Skeletal muscle tissue (tissue), 4 donors: ENCODE results near the gene OR2F1. TPM values are rescaled to one million over a fixed set of nuclear protein-coding genes. Genes with fewer than 3 reads are reported as not detected.

Source experiments
- H3K27ac ChIP-seq: one replicate; pipeline ENCODE4 v1.7.0; 2013; ENCODE audit warnings: mild to moderate bottlenecking, low read depth, low read length, inconsistent platforms
- H3K27me3 ChIP-seq, 3 donors: one replicate each; pipeline ENCODE4 v1.7.0; 2013; ENCODE audit warnings: low read length in 3 of 3; ENCODE audit not compliant: control insufficient read depth in 3 of 3, insufficient read depth in 3 of 3
- H3K36me3 ChIP-seq, 3 donors: one replicate each; pipeline ENCODE4 v1.7.0; 2013; ENCODE audit warnings: low read length in 3 of 3; ENCODE audit not compliant: control insufficient read depth in 3 of 3, insufficient read depth in 3 of 3
- H3K4me1 ChIP-seq, 3 donors: one replicate each; pipeline ENCODE4 v1.7.0; 2013; ENCODE audit warnings: low read length in 3 of 3, mild to moderate bottlenecking in 3 of 3; ENCODE audit not compliant: control insufficient read depth in 3 of 3, insufficient read depth in 3 of 3
- H3K4me3 ChIP-seq, 3 donors: one replicate each; pipeline ENCODE4 v1.7.0; 2013; ENCODE audit warnings: low read length in 3 of 3
- H3K9ac ChIP-seq, 3 donors: one replicate each; pipeline ENCODE4 v1.7.0; 2013; ENCODE audit warnings: low read length in 3 of 3, mild to moderate bottlenecking in 3 of 3, moderate library complexity in 2 of 3, low read depth in 1 of 3
- H3K9me3 ChIP-seq, 3 donors: one replicate each; pipeline ENCODE4 v1.7.0; 2013; ENCODE audit warnings: low read length in 3 of 3; ENCODE audit not compliant: control insufficient read depth in 3 of 3
- total RNA-seq: library from RNA; depleted of rRNA; stranded (reverse); fragments of >200 nt; gene quantifications from one replicate; pipeline ENCODE4 v1.2.3, GENCODE V29; 2014
- donor health status: Osteomylitis.

OR2F1 gene
- total RNA-seq, 1 donor from 2014 or later = not detected

GRCh38 chr7:143979998-143980397 is 25.4 kb downstream of the OR2F1 start:
- Histone ChIP-seq H3K4me1 (no peaks in the 10 kb centered on the region), H3K27me3 (no peaks in the 10 kb centered on the region), H3K27ac (no peak overlapping the region), H3K9me3 (no peaks in the 10 kb centered on the region), H3K4me3 (no peak overlapping the region), H3K36me3 (no peaks in the 10 kb centered on the region), H3K9ac (no peak overlapping the region)

- Histone ChIP-seq H3K9ac (no peak overlapping the region), H3K36me3 (no peaks in the 10 kb centered on the region), H3K9me3 (no peaks in the 10 kb centered on the region), H3K4me1 (no peaks in the 10 kb centered on the region), H3K27me3 (no peaks in the 10 kb centered on the region), H3K4me3 (no peak overlapping the region), H3K27ac (no peak overlapping the region)
These were observed 26.3 kb downstream of the OR2F1 start for GRCh38 chr7:143980746-143981510.

GRCh38 chr7:143983960-143984359 is 29.3 kb downstream of the OR2F1 start:
- Histone ChIP-seq H3K9me3 (no peaks in the 10 kb centered on the region), H3K4me3 (no peak overlapping the region), H3K9ac (no peak overlapping the region), H3K4me1 (no peaks in the 10 kb centered on the region), H3K27me3 (no peaks in the 10 kb centered on the region), H3K36me3 (no peaks in the 10 kb centered on the region), H3K27ac (no peak overlapping the region)

GRCh38 chr7:143987513-143987912 is 32.9 kb downstream of the OR2F1 start:
- Histone ChIP-seq H3K36me3 (no peaks in the 10 kb centered on the region), H3K4me1 (no peaks in the 10 kb centered on the region), H3K27me3 (no peaks in the 10 kb centered on the region), H3K4me3 (no peak overlapping the region), H3K9ac (no peak overlapping the region), H3K27ac (no peak overlapping the region), H3K9me3 (peaks cover 0 to 2% (median 0%) of the 10 kb centered on the region in 3 donors)

- no peak overlapping the region for H3K9ac ChIP-seq
- H3K4me3 ChIP-seq = no peak overlapping the region
- H3K9me3 ChIP-seq = peaks cover 0 to 2% (median 0%) of the 10 kb centered on the region in 3 donors
- H3K36me3 ChIP-seq = no peaks in the 10 kb centered on the region
- no peaks in the 10 kb centered on the region for H3K27me3 ChIP-seq
- H3K27ac ChIP-seq = no peak overlapping the region
- no peaks in the 10 kb centered on the region for H3K4me1 ChIP-seq
These were observed 34.5 kb downstream of the OR2F1 start for GRCh38 chr7:143988976-143989745.

- Histone ChIP-seq H3K4me1 (no peaks in the 10 kb centered on the region), H3K27ac (no peak overlapping the region), H3K27me3 (no peaks in the 10 kb centered on the region), H3K9ac (no peak overlapping the region), H3K4me3 (no peak overlapping the region), H3K9me3 (peaks cover 0 to 2% (median 0%) of the 10 kb centered on the region in 3 donors), H3K36me3 (no peaks in the 10 kb centered on the region)
These were observed 38.0 kb downstream of the OR2F1 start for GRCh38 chr7:143992670-143993069.

GRCh38 chr7:143993924-143994323 is 39.3 kb downstream of the OR2F1 start:
- Histone ChIP-seq H3K27ac (no peak overlapping the region), H3K4me3 (no peak overlapping the region), H3K27me3 (no peaks in the 10 kb centered on the region), H3K9me3 (peaks cover 0 to 2% (median 0%) of the 10 kb centered on the region in 3 donors), H3K9ac (no peak overlapping the region), H3K36me3 (no peaks in the 10 kb centered on the region), H3K4me1 (no peaks in the 10 kb centered on the region)

- H3K9ac ChIP-seq = no peak within 1 kb of the TSS
- no peaks in the 10 kb centered on the region for H3K27me3 ChIP-seq
- no peaks in the 10 kb centered on the region for H3K36me3 ChIP-seq
- no peaks in the 10 kb centered on the region for H3K4me1 ChIP-seq
- no peak within 1 kb of the TSS for H3K27ac ChIP-seq
- H3K4me3 ChIP-seq = no peak within 1 kb of the TSS
- H3K9me3 ChIP-seq = no peaks in the 10 kb centered on the region
These were observed 45.4 kb downstream of the OR2F1 start, which contains the start of gene OR6B1 for GRCh38 chr7:144000020-144000419. Gene OR6B1 (plus strand): TSS chr7:144000320. CDS start chr7:144003997, 3,677 bp downstream.

GRCh38 chr7:144001543-144001942 is 46.9 kb downstream of the OR2F1 start:
- H3K9ac ChIP-seq = no peak overlapping the region
- H3K27me3 ChIP-seq = no peaks in the 10 kb centered on the region
- H3K4me3 ChIP-seq = no peak overlapping the region
- H3K36me3 ChIP-seq = no peaks in the 10 kb centered on the region
- no peaks in the 10 kb centered on the region for H3K4me1 ChIP-seq
- no peaks in the 10 kb centered on the region for H3K9me3 ChIP-seq
- H3K27ac ChIP-seq = no peak overlapping the region

- Histone ChIP-seq H3K4me1 (no peaks in the 10 kb centered on the region), H3K9ac (no peak overlapping the region), H3K9me3 (peaks cover 0 to 2% (median 0%) of the 10 kb centered on the region in 3 donors), H3K27ac (no peak overlapping the region), H3K4me3 (no peak overlapping the region), H3K27me3 (no peaks in the 10 kb centered on the region), H3K36me3 (no peaks in the 10 kb centered on the region)
These were observed 50.1 kb downstream of the OR2F1 start for GRCh38 chr7:144004703-144005102.
